Measurements from ENCODE around the gene ASPSCR1. TPM values are rescaled to one million over a fixed set of nuclear protein-coding genes. Genes with fewer than 3 reads are reported as not detected.

The ASPSCR1 gene
- total RNA-seq, 2 donors from 2014 or later, result 17.9 to 57.4 TPM

GRCh38 chr17:81942167-81942553 is 35.3 kb upstream of the ASPSCR1 start:
- Histone ChIP-seq H3K4me3 (no peak overlapping the region), H3K27ac (no peak overlapping the region), H3K9me3 (no peaks in the 10 kb centered on the region), H3K36me3 (replicated peaks in 1 of 2; ENCODE audit: insufficient read depth in 1 of 2, low read depth in 2 of 2) (no peaks in the 10 kb centered on the region), H3K4me1 (peaks cover 8% of the 10 kb centered on the region), H3K27me3 (no peaks in the 10 kb centered on the region)
- TF ChIP-seq CTCF (IDR thresholded peaks at IDR 0.05) (no peak), POLR2A (IDR thresholded peaks at IDR 0.05) (no peak)
- intact Hi-C loops (cut with DNase I), result no loop called here
- DNase-seq, result no peak
- ATAC-seq, result no peak
- WGBS, 2 donors, result 59 to 71% methylated on average over 11 of the region's 12 CpGs

DNA sequence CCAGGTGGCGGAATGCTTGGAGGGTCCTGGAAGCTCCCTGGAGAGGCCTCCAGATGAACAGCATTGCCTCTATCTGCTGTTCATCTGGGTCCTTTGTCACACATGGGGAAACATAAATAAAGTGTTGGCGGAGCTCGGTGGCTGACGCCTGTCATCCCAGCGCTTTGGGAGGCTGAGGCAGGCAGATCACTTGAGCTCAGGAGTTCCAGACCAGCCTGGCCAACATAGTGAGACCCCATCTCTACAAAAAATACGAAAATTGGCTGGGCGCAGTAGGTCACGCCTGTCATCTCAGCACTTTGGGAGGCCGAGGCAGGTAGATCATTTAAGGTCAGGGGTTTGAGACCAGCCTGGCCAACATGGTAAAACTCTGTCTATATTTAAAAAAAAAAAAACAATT is 32.6 kb upstream of the ASPSCR1 start:
- WGBS, 2 donors, result 78 to 86% methylated on average over 9 of the region's 9 CpGs
- ATAC-seq, result no peak
- intact Hi-C loops (cut with DNase I), result no loop called here

GRCh38 chr17:81947189-81947588 is 30.2 kb upstream of the ASPSCR1 start, which contains the start of gene MYADML2:
Gene MYADML2 (minus strand): TSS chr17:81947233. CDS start chr17:81941741, 5,492 bp downstream.
- no peaks in the 10 kb centered on the region for H3K27me3 ChIP-seq
- H3K9me3 ChIP-seq, result no peaks in the 10 kb centered on the region
- WGBS, 2 donors, result 72 to 75% methylated on average over 6 to 13 of the region's 13 CpGs
- no peak within 1 kb of the TSS for H3K27ac ChIP-seq
- no peaks in the 10 kb centered on the region for H3K4me1 ChIP-seq
- no peak for DNase-seq
- no peak for ATAC-seq
- TF ChIP-seq POLR2A (IDR thresholded peaks at IDR 0.05), result no peak
- TF ChIP-seq CTCF (IDR thresholded peaks at IDR 0.05), result no peak
- H3K4me3 ChIP-seq, result no peak within 1 kb of the TSS
- intact Hi-C loops (cut with DNase I), result no loop called here
- no peaks in the 10 kb centered on the region for H3K36me3 ChIP-seq (replicated peaks in 1 of 2; ENCODE audit: insufficient read depth in 1 of 2, low read depth in 2 of 2)

More for the DNA sequence above, 32.6 kb upstream of the ASPSCR1 start:
- TF ChIP-seq CTCF (IDR thresholded peaks at IDR 0.05) (no peak), POLR2A (IDR thresholded peaks at IDR 0.05) (no peak)
- DNase-seq, result no peak
- H3K36me3 ChIP-seq (replicated peaks in 1 of 2; ENCODE audit: insufficient read depth in 1 of 2, low read depth in 2 of 2), result no peaks in the 10 kb centered on the region
- H3K4me3 ChIP-seq, result no peak overlapping the region
- no peak overlapping the region for H3K27ac ChIP-seq
- H3K4me1 ChIP-seq, result no peaks in the 10 kb centered on the region
- H3K27me3 ChIP-seq, result no peaks in the 10 kb centered on the region
- H3K9me3 ChIP-seq, result no peaks in the 10 kb centered on the region

GRCh38 chr17:81948635-81949378 is 28.6 kb upstream of the ASPSCR1 start:
- WGBS, 2 donors, result 76 to 84% methylated on average over 13 of the region's 17 CpGs
- ATAC-seq (no peak), DNase-seq (peak in 1 of 4 donors; percentile 12)
- intact Hi-C loops (cut with DNase I), result no loop called here
- no peak for TF ChIP-seq POLR2A (IDR thresholded peaks at IDR 0.05)
- TF ChIP-seq CTCF (IDR thresholded peaks at IDR 0.05), result no peak
- no peak overlapping the region for H3K27ac ChIP-seq
- H3K4me3 ChIP-seq, result no peak overlapping the region
- H3K27me3 ChIP-seq, result no peaks in the 10 kb centered on the region
- no peaks in the 10 kb centered on the region for H3K36me3 ChIP-seq (replicated peaks in 1 of 2; ENCODE audit: insufficient read depth in 1 of 2, low read depth in 2 of 2)
- no peaks in the 10 kb centered on the region for H3K4me1 ChIP-seq
- no peaks in the 10 kb centered on the region for H3K9me3 ChIP-seq

GRCh38 chr17:81950501-81950900 is 26.9 kb upstream of the ASPSCR1 start:
- no peaks in the 10 kb centered on the region for H3K36me3 ChIP-seq (replicated peaks in 1 of 2; ENCODE audit: insufficient read depth in 1 of 2, low read depth in 2 of 2)
- H3K27ac ChIP-seq, result no peak overlapping the region
- no peak for ATAC-seq
- no peaks in the 10 kb centered on the region for H3K27me3 ChIP-seq
- DNase-seq, result no peak
- no peaks in the 10 kb centered on the region for H3K4me1 ChIP-seq
- H3K4me3 ChIP-seq, result no peak overlapping the region
- intact Hi-C loops (cut with DNase I), result loop anchor here (10.0 kb wide), 1 partner anchor 204 kb away; no protein-coding TSS in a partner anchor
- TF ChIP-seq CTCF (IDR thresholded peaks at IDR 0.05) (no peak), POLR2A (IDR thresholded peaks at IDR 0.05) (no peak)
- H3K9me3 ChIP-seq, result no peaks in the 10 kb centered on the region
- 76 to 82% methylated on average over 10 to 15 of the region's 15 CpGs for WGBS, 2 donors

All from body of pancreas (tissue), 4 donors.